H1 (cell line): Measurements from ENCODE around the gene PRR19. TPM values are rescaled to one million over a fixed set of nuclear protein-coding genes. Genes with fewer than 3 reads are reported as not detected.

Experiments
- BACH1 ChIP-seq: IDR thresholded peaks from 2 replicates; pipeline ENCODE4 v1.6.1; 2012; ENCODE audit warnings: low read length, improper control_type of control experiment
- CTBP2 ChIP-seq: IDR thresholded peaks from 2 replicates; pipeline ENCODE4 v1.7.0; 2011; ENCODE audit warnings: borderline replicate concordance, mild to moderate bottlenecking, moderate library complexity, mixed read lengths, low read length; ENCODE audit not compliant: insufficient read depth, insufficient read length
- GABPA ChIP-seq: IDR thresholded peaks from 2 replicates; pipeline ENCODE4 v1.6.1; 2011; ENCODE audit warnings: mild to moderate bottlenecking, low read length, moderate library complexity, borderline replicate concordance; ENCODE audit not compliant: insufficient read depth
- JUND ChIP-seq: IDR thresholded peaks from 2 replicates; pipeline ENCODE4 v1.6.1; 2011; ENCODE audit warnings: mild to moderate bottlenecking, improper control_type of control experiment, low read length
- MAFK ChIP-seq: IDR thresholded peaks from 2 replicates; pipeline ENCODE4 v1.6.1; 2012; ENCODE audit warnings: low read depth, mild to moderate bottlenecking, improper control_type of control experiment, low read length
- POU5F1 ChIP-seq: IDR thresholded peaks from 2 replicates; pipeline ENCODE4 v1.6.1; 2011; ENCODE audit warnings: low read depth, mild to moderate bottlenecking, low read length, moderate library complexity
- SAP30 ChIP-seq: fragments of 300-600 bp; sonication (generic); IDR thresholded peaks from 2 replicates; pipeline ENCODE4 v1.7.1; 2012; ENCODE audit warnings: low read length, moderate library complexity, mild to moderate bottlenecking, inconsistent platforms; ENCODE audit not compliant: insufficient read depth, insufficient replicate concordance
- ZNF274 ChIP-seq: IDR thresholded peaks from 2 replicates; pipeline ENCODE4 v1.7.0; 2012; ENCODE audit warnings: low read length, borderline replicate concordance; ENCODE audit errors: extremely low read depth
- polyA plus RNA-seq, 7 experiments: library from polyadenylated mRNA; depleted of rRNA in 3 of 7; stranded (reverse) in 5 of 7; unstranded in 2 of 7; fragments of >200 nt in 5 of 7; fragments of 200-250 nt in 2 of 7; gene quantifications; 1 replicate in 5 of 7; 2 replicates in 1 of 7; 4 replicates in 1 of 7; pipeline versions ENCODE4 v1.2.1 to v1.2.3, GENCODE V29; 2011 to 2013; ENCODE audit warnings: missing spikeins in 2 of 7, mixed read lengths in 2 of 7
- total RNA-seq: library from RNA; stranded (reverse); fragmentation: NEBNext Ultra II Directional; extraction: Animal tissue kit (Norgen Biotek cat#: 25700); gene quantifications from 2 replicates; pipeline ENCODE4 v1.2.1, GENCODE V29; 2021
- TF ChIP-seq, protein P1 (sequence below): fragments of 300-600 bp; sonication (generic); IDR thresholded peaks from 2 replicates; pipeline ENCODE4 v1.7.1; 2012; ENCODE audit warnings: low read length, moderate library complexity, mild to moderate bottlenecking, inconsistent platforms; ENCODE audit not compliant: insufficient replicate concordance
- TF ChIP-seq, protein P2 (sequence below): IDR thresholded peaks from 2 replicates; pipeline ENCODE4 v1.6.1; 2011; ENCODE audit warnings: low read depth, mild to moderate bottlenecking, low read length; ENCODE audit not compliant: insufficient read depth

Gene PRR19
- total and polyA plus RNA-seq, 2 of the 8 experiments (the other 6 are each of a cell fraction or from before 2014, with no cell fraction given), result 7.2 to 7.5 TPM

DNA sequence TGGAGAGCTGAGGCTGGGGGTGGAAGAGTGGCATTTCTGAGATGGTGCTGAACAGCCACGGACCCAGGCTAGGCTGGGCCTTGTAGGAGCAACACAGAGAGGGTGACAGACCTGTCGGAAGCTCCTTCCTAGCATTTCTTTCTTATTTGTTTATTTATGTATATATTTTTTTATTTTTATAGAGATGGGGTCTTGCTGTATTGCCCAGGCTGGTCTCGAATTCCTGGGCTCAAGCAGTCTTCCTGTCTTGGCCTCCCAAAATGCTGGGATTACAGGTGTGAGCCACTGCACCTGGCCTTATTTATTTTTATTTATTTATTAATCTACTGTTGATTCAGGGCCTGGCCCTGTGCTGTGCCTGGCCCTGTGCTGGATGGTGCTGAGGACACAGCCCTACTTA is 26.4 kb upstream of the PRR19 start (continued):
- TF ChIP-seq, protein P1, sequence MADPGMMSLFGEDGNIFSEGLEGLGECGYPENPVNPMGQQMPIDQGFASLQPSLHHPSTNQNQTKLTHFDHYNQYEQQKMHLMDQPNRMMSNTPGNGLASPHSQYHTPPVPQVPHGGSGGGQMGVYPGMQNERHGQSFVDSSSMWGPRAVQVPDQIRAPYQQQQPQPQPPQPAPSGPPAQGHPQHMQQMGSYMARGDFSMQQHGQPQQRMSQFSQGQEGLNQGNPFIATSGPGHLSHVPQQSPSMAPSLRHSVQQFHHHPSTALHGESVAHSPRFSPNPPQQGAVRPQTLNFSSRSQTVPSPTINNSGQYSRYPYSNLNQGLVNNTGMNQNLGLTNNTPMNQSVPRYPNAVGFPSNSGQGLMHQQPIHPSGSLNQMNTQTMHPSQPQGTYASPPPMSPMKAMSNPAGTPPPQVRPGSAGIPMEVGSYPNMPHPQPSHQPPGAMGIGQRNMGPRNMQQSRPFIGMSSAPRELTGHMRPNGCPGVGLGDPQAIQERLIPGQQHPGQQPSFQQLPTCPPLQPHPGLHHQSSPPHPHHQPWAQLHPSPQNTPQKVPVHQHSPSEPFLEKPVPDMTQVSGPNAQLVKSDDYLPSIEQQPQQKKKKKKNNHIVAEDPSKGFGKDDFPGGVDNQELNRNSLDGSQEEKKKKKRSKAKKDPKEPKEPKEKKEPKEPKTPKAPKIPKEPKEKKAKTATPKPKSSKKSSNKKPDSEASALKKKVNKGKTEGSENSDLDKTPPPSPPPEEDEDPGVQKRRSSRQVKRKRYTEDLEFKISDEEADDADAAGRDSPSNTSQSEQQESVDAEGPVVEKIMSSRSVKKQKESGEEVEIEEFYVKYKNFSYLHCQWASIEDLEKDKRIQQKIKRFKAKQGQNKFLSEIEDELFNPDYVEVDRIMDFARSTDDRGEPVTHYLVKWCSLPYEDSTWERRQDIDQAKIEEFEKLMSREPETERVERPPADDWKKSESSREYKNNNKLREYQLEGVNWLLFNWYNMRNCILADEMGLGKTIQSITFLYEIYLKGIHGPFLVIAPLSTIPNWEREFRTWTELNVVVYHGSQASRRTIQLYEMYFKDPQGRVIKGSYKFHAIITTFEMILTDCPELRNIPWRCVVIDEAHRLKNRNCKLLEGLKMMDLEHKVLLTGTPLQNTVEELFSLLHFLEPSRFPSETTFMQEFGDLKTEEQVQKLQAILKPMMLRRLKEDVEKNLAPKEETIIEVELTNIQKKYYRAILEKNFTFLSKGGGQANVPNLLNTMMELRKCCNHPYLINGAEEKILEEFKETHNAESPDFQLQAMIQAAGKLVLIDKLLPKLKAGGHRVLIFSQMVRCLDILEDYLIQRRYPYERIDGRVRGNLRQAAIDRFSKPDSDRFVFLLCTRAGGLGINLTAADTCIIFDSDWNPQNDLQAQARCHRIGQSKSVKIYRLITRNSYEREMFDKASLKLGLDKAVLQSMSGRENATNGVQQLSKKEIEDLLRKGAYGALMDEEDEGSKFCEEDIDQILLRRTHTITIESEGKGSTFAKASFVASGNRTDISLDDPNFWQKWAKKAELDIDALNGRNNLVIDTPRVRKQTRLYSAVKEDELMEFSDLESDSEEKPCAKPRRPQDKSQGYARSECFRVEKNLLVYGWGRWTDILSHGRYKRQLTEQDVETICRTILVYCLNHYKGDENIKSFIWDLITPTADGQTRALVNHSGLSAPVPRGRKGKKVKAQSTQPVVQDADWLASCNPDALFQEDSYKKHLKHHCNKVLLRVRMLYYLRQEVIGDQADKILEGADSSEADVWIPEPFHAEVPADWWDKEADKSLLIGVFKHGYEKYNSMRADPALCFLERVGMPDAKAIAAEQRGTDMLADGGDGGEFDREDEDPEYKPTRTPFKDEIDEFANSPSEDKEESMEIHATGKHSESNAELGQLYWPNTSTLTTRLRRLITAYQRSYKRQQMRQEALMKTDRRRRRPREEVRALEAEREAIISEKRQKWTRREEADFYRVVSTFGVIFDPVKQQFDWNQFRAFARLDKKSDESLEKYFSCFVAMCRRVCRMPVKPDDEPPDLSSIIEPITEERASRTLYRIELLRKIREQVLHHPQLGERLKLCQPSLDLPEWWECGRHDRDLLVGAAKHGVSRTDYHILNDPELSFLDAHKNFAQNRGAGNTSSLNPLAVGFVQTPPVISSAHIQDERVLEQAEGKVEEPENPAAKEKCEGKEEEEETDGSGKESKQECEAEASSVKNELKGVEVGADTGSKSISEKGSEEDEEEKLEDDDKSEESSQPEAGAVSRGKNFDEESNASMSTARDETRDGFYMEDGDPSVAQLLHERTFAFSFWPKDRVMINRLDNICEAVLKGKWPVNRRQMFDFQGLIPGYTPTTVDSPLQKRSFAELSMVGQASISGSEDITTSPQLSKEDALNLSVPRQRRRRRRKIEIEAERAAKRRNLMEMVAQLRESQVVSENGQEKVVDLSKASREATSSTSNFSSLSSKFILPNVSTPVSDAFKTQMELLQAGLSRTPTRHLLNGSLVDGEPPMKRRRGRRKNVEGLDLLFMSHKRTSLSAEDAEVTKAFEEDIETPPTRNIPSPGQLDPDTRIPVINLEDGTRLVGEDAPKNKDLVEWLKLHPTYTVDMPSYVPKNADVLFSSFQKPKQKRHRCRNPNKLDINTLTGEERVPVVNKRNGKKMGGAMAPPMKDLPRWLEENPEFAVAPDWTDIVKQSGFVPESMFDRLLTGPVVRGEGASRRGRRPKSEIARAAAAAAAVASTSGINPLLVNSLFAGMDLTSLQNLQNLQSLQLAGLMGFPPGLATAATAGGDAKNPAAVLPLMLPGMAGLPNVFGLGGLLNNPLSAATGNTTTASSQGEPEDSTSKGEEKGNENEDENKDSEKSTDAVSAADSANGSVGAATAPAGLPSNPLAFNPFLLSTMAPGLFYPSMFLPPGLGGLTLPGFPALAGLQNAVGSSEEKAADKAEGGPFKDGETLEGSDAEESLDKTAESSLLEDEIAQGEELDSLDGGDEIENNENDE, result no peak
- TF ChIP-seq CTBP2, result no peak
- no peak for TF ChIP-seq ZNF274
- TF ChIP-seq POU5F1, result no peak
- TF ChIP-seq GABPA, result no peak
- no peak for TF ChIP-seq MAFK
- TF ChIP-seq, protein P2, sequence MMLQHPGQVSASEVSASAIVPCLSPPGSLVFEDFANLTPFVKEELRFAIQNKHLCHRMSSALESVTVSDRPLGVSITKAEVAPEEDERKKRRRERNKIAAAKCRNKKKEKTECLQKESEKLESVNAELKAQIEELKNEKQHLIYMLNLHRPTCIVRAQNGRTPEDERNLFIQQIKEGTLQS, result no peak
- no peak for TF ChIP-seq SAP30
- TF ChIP-seq JUND, result no peak
- TF ChIP-seq BACH1, result no peak
